ENCODE data around the gene OR6A2.

DNA sequence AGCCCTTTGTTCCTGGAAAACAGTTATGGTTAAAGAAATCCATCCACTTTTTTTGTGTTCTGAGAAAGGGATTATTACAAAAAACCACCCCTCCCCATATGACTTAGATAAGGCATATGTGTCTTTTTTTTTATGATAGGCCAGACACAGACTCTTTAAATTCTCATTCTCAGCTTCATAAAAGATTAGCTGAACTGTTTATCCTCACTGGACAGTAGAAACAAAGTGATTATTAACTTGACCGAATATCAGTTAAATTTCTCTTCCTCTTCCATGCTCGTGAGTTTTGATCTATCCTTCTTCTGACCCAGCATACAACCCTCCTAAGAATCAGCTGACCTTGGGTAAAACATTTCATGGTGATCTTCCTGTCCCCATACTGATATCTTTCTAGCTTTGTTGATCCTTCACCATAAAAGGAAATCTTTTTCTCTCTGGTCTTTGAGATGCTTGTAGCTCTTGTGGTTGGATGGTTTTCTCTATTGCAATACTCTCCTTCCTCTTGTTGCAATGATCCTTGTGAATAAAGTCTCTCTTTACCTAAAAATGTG is 53.9 kb downstream of the OR6A2 start:
- TF ChIP-seq GATA2 (IDR thresholded peaks at IDR 0.05; ENCODE audit: low read depth, low read length) (no peak), GATA3 (IDR thresholded peaks at IDR 0.05; ENCODE audit: low read depth, low read length) (no peak)
